ENCODE data around the gene PRKN.

The PRKN gene

DNA sequence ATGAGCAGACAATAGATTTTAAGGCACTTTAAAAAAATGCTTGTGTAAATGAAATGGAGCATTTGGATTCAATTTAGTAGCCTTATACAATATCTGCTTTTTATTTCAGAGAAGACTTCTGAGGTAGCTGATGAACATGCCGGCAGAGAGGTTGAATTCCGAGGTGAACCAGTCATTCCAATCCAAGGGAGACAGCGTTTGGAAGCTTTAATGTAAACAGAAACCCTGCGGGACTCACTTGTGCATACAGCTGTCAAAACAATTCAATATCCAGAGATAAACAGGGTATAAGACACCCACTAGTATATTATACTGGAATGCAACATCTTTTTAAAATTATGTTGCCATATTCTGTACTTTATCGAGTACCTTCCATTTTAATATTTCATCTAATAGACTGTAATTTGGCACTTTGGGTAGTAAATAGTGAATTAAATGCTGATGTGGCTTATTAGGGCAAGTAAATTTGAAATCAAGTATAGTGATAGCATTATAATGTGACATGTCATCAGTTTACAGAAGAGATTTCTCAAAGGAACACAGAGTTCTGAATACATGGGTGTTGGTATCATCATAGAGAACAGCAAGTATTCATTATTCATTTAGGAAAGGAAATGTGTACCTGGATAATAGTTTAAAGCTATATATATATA, 347.7 kb downstream of the PRKN start:
- DNase-seq (ENCODE audit: low read depth in 2 of 2), result no peak

DNA sequence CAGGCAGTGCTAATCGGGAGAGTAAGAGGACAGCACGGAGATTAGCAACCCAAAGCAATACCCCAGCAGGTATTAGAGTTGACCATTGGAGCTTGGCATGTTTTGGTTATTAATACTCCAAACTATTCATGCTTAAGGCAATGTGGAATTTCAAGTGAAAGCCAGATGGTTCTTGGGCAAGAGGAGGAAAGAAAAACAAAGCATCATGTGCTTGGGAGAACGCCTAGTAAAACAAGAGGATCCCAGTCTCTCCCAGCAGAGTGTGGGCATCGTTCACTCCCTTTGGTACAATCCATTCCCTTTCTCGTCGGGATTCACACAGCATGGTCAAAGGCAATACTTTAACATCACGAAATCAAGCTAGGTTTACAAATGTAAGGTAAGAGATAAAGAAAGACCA, 349.8 kb downstream of the PRKN start:
- no peak for DNase-seq (ENCODE audit: low read depth in 2 of 2)

DNA sequence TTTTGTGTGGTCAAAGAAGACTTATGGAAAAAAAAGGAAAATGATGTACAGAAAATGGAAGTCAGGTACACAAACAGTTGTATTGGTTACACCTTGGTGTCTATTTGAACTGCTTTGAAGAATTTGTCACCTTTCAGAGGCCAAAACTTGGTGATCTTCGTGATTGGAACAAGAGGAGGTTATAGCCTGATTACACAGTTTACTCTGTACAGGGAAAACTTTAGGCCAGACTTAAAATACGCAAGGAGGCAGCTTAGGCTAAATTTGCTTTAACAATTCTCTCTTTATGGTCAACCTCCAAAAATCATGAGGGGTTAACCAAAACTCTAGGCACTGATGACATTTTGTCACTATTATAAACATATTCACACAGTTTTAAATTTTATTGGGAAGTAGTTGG, 353.7 kb downstream of the PRKN start:
- no peak for DNase-seq (ENCODE audit: low read depth in 2 of 2)

DNA sequence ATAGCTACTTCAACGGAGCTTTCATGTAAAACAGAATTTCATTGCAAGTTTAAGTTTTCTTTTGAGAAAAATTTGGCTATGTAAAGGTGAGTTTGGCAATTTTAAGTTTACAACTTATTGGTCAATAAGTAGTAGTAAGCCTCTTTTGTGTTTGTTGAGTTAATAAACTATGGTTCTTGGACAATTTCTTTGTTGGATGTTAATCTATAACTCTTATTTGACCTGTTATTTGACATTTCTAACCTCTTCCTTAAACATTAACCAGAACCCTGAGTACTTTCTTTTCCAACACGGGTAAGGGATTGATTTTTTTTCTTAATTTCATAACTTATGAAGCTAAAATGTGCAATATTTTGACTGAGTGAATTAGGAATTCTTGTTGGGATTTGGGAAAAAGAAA, 354.4 kb downstream of the PRKN start:
- no peak for DNase-seq (ENCODE audit: low read depth in 2 of 2)

DNA sequence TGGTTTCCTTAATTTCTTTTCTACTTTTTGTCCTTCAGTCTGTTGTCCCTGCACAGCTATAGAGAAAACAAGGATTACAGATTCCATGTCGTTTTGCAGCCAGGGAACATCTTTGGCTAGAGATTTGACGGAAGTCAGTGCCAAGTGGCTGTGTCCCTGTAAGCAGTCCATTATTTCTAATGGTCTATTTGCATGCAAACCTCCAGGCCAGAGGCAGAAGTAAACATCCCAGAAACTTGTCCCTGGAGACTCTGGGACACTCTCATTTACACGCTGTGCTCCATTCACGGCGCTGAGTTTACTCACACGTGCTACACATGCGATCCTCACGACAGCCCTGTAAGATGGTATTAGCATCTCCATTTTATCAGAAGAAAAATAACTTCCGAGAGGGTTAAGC, 355.5 kb downstream of the PRKN start:
- no peak for DNase-seq (ENCODE audit: low read depth in 2 of 2)

DNA sequence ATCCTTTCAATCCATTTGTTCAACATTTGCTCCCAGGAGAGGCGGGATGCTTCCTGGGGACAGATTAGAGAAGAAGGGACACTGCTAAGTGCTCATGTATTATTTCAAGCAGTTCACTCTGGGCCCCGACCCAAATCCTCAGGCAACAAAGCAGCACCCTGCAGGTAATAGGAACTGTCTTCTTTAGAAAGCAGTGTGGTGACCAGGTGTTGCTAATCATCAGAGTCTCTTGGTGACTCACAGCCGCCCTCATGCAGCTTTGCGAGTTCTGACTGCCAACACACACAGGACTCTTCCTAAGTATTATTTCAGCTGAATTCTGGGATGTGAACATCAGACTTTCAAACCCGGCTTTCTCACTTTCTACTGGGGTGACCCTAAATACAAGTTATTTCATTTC, 356.4 kb downstream of the PRKN start:
- no peak for DNase-seq (ENCODE audit: low read depth in 2 of 2)

DNA sequence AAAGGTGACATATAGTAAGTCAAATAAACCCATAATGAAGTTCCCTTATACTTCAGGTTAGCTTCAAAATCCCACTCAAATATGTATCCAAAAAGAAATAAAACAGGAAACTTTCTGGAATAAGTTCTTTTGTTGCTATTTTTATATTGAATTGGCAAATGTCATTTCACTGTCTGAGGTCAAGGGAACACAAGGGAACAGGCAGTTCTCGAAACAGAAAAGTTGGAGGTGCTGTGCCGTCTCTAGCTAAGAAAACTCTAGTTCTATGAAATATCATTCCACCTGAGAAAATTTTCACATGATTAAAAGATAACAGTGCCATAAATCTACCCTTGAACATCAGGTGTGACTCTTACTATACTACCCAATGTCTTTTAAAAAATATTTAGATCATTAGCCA, 358.5 kb downstream of the PRKN start:
- no peak for DNase-seq (ENCODE audit: low read depth in 2 of 2)

DNA sequence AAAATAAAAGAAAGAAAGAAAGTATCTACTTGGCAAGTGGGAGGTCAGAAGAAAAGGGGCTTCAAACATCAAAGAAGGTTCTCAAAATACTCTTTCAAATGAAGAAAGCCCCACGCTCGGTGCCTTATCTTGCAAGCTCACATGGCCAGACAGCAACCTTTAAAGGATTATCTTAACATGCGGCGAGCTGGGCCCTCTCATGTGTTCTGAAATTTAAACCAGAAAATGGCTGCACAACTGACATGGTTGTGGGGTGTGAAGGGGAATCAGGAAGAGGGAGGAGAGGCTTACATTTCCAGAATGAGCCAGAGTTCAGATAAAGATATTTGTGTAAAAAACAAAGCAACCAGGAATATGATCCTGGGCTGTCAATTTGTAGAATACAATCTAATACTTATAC, 363.1 kb downstream of the PRKN start:
- no peak for DNase-seq (ENCODE audit: low read depth in 2 of 2)

DNA sequence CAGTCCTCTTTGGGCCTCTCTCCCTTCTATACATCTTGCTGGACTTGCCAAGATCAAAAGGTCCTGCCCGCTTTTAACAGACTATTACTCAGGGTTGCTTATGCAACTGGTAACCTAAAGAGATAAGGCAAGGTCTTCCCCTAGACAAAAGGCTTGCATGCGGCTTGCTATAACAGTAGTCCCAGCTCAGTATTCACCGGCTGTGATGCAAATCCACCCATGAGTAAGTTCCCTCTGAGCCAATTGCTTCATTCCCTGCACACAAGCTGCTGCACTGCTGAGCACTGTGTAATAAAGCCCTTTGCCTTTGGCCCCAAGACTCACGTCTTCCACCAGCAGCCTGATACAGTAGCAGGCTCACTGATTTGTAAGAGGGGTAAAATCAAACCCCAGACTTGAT, 363.8 kb downstream of the PRKN start:
- DNase-seq (ENCODE audit: low read depth in 2 of 2), result no peak

DNA sequence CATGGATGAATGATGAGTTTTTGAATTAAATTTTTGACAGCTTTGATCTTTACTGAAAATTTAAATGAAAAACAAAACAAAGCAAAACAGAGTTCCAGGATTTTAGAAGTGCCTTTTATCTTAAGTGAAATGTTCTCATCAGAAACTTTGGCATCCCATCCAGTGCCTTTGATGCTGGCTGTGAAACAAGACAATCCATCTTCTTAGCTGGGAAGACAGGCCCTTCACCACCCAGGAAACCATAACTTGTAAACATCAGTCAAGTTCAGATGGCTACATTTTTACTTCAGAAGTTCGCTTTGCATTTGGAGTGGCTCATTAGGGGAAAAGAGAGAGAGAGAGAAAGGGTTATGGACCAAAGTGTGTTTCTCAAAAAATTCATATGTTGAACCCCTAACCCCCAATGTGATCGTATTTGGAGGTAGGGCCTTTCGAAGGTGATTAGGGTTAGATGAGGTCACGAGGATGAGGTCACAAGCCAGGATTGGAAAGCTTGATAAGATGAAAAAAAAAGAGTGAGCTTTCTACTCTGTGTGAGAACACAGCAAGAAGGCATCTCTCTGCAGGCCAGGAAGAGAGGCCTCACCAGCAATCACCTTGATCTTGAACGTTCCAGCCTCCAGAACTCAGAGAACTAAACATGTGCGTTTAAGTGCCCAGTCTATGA, 366.5 kb downstream of the PRKN start:
- DNase-seq (ENCODE audit: low read depth in 2 of 2), result no peak

DNA sequence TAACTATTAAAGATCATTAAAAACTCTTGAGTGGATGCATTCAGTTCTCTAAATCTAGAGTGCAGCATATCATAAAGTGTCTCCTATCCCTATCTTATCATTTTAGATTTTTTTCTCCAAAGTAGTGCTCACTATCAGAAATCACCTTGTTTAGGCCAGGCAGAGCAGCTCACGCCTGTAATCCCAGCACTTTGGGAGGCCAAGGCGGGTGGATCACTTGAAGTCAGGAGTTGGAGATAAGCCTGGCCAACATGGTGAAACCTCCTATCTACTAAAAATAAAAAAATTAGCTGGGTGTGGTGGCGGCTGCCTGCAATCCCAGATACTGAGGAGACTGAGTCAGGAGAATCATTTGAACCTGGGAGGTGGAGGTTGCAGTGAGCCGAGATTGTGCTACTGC, 368.9 kb downstream of the PRKN start:
- no peak for DNase-seq (ENCODE audit: low read depth in 2 of 2)

DNA sequence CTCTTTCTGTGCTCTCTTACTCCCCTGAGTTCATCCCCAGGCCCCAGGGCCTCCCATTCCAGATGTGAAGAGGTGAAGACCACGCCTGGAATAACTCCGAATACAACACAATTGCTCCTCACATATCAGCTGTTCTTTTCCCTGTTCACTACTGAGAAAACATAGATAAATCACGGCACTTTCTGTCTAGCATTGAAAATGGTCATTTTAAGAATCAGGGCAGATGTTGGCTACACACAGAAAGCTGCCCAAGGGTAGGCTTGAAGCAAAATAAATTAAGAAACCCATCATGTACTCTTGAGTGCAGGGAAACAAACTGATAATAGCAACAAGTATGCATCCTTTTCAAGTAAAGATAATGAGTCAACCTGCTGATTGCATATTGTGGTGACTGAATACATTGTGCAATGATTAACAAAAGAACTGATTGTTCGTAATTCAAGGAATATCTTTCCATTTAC, 382.5 kb downstream of the PRKN start:
- no peak for DNase-seq (ENCODE audit: low read depth in 2 of 2)

DNA sequence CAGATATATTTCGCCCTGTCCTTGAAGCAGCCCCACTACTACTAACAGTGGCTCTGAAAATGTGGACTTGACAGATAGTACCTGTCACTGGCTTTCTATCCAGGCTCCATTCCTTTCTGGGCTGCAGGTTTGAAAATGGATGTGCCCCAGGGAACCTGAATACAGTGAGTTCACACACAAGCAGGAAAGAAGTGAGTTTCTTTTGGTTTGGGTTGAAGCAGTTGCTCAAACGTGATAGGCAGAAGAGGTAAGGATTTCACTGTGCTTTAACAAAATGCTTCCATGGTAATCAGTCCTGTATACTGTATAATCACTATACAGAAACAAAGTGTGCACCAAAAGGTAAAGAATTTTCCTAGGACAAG, 382.9 kb downstream of the PRKN start:
- no peak for DNase-seq (ENCODE audit: low read depth in 2 of 2)

DNA sequence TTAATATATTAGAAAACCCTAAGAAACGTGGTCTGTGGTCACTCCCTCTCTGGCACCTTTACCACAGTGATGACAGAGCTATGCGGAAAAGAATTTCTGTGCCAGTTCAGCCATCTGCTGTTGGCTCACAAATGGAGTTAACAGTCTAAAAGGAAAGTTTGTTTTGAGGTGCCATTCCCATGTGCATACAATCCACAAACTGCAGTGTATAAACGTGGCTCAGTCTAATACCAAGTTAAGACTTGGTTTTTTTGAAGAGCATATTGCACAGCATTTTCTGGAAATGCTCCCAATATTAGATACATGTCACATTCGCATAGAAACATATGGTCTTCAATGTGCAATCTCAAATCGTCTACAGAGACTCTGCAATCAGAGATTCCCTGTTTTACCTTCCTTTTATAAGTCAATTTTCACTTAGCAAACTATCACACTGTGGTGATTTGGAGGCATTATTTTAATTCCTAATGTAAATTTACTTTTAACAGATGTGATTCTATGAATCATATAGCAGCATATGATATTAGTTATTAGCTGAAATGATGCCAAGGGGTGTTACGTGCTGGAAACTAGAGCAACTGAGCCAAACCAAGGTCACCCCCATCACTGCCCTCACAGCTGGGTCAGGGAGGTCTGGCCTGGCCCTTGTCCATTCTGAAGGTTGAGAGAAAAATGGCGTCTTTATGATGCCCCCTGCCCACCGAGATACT, 383.5 kb downstream of the PRKN start:
- no peak for DNase-seq (ENCODE audit: low read depth in 2 of 2)

DNA sequence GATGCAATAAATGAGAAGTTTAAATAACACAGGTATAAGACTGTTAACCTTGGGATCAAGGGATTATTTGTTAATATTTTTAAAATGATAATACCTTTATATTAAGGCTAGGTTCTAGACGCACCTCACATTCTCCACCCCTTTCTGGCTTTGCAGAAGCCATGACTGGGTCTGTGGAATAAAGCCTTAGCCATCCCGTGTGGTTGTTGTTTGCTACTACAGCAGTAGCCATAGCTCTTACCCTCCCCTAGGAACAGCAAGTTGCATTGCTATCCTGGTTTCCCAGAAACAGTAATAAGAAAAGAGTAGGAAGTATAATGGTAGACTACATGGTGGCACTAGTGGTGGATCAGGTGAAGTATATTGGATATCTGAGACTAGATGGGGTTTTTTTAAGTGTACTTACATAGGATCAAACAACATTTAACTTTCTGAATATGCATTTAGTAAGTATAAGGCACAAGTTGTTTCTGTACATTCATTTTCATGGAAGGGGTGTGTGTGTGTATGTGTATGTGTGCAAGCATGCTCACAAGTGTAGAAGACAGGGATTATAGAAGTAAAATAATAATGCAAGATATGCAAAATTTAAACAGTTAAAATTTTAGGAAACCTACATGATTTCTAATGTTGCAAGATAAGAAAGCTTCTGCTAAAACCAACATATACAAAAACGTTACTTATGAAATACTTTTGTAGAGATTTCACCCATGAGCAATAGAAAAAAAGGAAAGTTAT, 384.2 kb downstream of the PRKN start:
- no peak for DNase-seq (ENCODE audit: low read depth in 2 of 2)

DNA sequence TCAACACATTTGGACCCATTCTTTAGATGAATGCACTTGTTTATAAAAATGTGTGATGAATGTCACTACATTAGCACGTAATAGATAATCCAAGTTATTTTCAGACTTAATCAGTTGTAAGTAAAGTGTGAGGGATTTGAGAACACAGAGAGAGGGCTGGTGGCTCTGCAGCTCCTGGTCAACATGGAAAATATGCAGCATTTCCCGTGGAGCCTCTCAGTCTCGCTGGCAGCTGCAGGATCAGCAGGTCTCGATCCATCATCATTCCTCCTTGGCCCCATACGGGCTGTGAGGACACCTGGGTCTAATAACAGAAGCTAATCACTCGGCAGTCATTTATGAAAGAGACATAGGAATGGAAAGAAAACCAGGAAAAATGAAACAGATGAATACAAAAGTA, 390.2 kb downstream of the PRKN start:
- no peak for DNase-seq (ENCODE audit: low read depth in 2 of 2)

DNA sequence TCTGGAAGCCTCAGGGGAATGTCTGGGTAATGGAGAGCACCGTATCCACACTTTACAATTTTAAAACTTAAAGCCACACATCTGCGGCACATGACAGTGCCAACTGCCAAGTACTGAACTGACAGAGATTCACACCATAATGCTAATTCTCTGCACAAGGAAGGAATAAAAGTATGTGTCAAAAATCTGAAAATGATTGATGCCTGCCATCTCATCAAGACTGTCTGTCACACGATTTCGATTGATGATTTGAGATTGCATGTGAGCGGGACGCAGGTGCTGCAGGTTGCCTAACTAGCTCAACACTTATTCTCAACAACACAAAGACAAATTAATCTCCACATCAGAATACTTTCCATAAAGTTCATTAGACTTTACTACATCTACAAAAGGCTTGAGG, 391.2 kb downstream of the PRKN start:
- DNase-seq (ENCODE audit: low read depth in 2 of 2), result no peak

DNA sequence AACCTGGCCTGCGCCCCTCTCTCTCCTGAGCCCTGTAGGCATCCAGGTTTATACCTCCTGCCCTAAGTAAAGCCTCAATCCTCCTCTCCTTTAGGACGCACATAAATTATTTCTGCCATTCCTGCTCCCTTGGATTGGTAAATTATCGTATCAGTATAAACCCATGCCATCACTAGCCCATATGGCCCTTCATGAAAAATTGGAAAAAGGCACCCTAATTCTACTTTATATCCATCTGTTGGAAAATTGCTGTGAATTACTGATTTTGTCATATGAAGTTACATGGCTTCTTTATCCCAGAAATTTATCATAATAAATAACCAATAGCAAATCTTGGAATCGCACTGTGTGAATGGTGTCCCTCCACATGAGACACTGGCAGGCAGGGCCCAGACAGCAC, 395.2 kb downstream of the PRKN start:
- DNase-seq (ENCODE audit: low read depth in 2 of 2), result no peak

DNA sequence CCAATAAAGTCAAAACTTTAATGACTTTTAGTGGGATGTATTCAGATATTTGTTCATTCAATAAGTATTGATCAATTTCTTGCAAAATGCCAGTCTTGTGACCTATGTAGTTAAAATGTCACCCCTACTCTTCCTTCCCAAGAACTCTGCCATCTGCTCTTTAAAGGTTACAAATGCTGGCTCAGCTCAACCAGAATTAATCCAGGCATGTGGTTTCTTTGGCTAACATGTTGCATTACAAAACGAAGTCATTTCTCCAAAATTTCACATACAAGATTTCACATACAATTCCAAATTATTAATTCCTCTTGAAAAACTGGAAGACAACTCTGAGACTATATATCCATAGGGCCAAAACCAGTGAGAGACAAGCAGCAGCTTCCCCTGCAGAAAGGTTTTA, 395.7 kb downstream of the PRKN start:
- DNase-seq (ENCODE audit: low read depth in 2 of 2), result no peak

DNA sequence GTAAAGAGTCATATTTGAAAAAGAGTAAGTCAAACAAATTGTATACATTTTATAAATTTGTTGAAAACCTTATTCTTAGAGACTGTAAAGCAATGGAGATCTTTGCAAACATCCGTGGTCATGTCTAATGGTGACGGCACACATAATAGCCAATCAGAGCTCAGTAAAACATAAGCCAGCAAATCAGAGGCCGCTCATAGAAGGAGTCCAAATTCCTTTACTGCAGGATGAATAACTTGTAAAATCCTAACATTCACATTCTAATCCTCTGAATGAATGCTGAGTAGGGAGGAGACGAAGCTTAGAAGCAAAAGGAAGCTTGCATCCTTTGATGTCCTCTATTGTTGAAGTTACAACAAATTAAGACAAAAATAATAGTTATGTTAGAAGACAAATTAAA, 401.7 kb downstream of the PRKN start:
- DNase-seq (ENCODE audit: low read depth in 2 of 2), result no peak

DNA sequence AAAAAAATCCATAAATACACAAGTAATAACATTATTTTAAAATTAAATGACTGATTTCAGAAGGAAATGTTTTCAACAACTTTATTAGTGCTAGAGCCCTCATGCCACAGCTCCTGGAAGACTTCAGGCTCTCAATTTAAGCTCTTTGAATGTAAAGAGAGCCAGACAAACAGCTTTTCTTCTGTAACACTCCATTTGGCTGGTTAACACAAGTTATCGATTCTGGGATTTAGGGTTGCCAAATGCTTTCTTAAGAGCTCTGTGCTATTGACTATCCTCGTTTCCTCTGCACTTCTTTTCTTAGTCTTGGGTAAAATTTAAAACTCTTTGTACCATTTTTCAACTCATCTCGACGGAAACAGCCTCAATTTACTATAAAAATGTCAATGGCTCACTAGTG, 402.5 kb downstream of the PRKN start:
- no peak for DNase-seq (ENCODE audit: low read depth in 2 of 2)

DNA sequence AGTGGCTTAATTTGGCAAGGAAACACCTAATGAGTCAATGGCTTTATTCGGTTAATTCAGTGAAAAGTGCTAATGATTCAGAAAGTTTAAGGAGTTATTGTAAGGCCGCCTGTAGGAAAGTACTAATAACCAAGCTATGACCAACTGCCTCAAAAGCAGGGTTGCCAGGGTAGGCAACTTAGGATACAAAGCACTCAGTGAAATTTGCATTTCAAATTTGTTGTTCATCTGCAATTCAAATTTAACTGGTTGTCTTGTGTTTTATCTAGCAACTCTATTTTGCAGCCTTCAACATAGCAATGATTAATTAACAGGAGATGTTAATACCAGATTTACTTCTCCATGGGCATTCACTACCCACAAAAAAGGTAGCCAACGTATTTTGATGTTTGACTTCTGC, 412.3 kb downstream of the PRKN start:
- DNase-seq (ENCODE audit: low read depth in 2 of 2), result no peak

All from stimulated activated CD4-positive, alpha-beta T cell treated with anti-CD3 and anti-CD28 coated beads, Interleukin-15, amount 100 ng/mL, for 48 hours (primary cell).